Measurements from ENCODE around the gene CYP4F2. TPM values are rescaled to one million over a fixed set of nuclear protein-coding genes. Genes with fewer than 3 reads are reported as not detected.

Gene CYP4F2
- polyA plus RNA-seq, 1 of the 3 experiments (the other 2 are of a cell fraction) = not detected

- Histone ChIP-seq H3K79me2 (ENCODE audit: insufficient read depth) (no peaks in the 10 kb centered on the region), H3K9ac (no peak overlapping the region), H3K4me3 (ENCODE audit: low read depth in 2 of 2, low read length in 1 of 2) (no peak overlapping the region), H3K4me2 (no peak overlapping the region), H3K9me3 (no peaks in the 10 kb centered on the region), H3K4me1 (ENCODE audit: control insufficient read depth in 1 of 2, insufficient read depth in 2 of 2, low read depth in 1 of 2, low read length in 1 of 2) (no peaks in the 10 kb centered on the region), H3K36me3 (replicated peaks in 1 of 2; ENCODE audit: control insufficient read depth in 1 of 2, insufficient read depth in 2 of 2, low read length in 1 of 2) (no peaks in the 10 kb centered on the region), H4K20me1 (ENCODE audit: insufficient read depth) (no peaks in the 10 kb centered on the region), H3K9me2 (no peaks in the 10 kb centered on the region), H3K27me3 (ENCODE audit: insufficient read depth) (peaks cover 16% of the 10 kb centered on the region; the same call in 1 of the 2 replicates), H2AFZ (ENCODE audit: low read depth) (no peak overlapping the region), H3F3A (replicated peaks; ENCODE audit: insufficient read depth) (no peaks in the 10 kb centered on the region), H3K27ac (ENCODE audit: low read depth in 2 of 2, low read length in 1 of 2) (no peak overlapping the region)
- ChIA-PET CTCF (no interaction called here), POLR2A (no interaction called here)
- TF ChIP-seq POLR2AphosphoS5 (IDR thresholded peaks at IDR 0.05; ENCODE audit: low read depth, low read length) (no peak), TAF1 (IDR thresholded peaks at IDR 0.05; ENCODE audit: borderline replicate concordance, low read depth, low read length) (no peak), PBX3 (IDR thresholded peaks at IDR 0.05) (no peak)
- WGBS (ENCODE audit: low lambda C conversion rate) = 24% methylated on average over 16 of the region's 16 CpGs
- no peak for DNase-seq
These were observed 692 bp downstream of the CYP4F2 start for GRCh38 chr19:15897026-15897737.

GRCh38 chr19:15895876-15896430 lies 1.9 kb downstream of the CYP4F2 start:
- Histone ChIP-seq H3K27ac (ENCODE audit: low read depth in 2 of 2, low read length in 1 of 2) (no peak overlapping the region), H3K4me2 (no peak overlapping the region), H3F3A (replicated peaks; ENCODE audit: insufficient read depth) (no peaks in the 10 kb centered on the region), H3K27me3 (ENCODE audit: insufficient read depth) (peaks cover 9% of the 10 kb centered on the region; the same call in 1 of the 2 replicates), H3K36me3 (replicated peaks in 1 of 2; ENCODE audit: control insufficient read depth in 1 of 2, insufficient read depth in 2 of 2, low read length in 1 of 2) (no peaks in the 10 kb centered on the region), H4K20me1 (ENCODE audit: insufficient read depth) (no peaks in the 10 kb centered on the region), H3K9me2 (no peaks in the 10 kb centered on the region), H3K9ac (no peak overlapping the region), H2AFZ (ENCODE audit: low read depth) (no peak overlapping the region), H3K79me2 (ENCODE audit: insufficient read depth) (no peaks in the 10 kb centered on the region), H3K4me1 (ENCODE audit: control insufficient read depth in 1 of 2, insufficient read depth in 2 of 2, low read depth in 1 of 2, low read length in 1 of 2) (no peaks in the 10 kb centered on the region), H3K9me3 (no peaks in the 10 kb centered on the region), H3K4me3 (ENCODE audit: low read depth in 2 of 2, low read length in 1 of 2) (no peak overlapping the region)
- TF ChIP-seq JUND (IDR thresholded peaks at IDR 0.05) (no peak), TAF1 (IDR thresholded peaks at IDR 0.05; ENCODE audit: borderline replicate concordance, low read depth, low read length) (no peak), IRF3 (IDR thresholded peaks at IDR 0.05; ENCODE audit: low read depth, low read length) (no peak), NFIC (IDR thresholded peaks at IDR 0.05; ENCODE audit: borderline replicate concordance) (no peak), GABPA (IDR thresholded peaks at IDR 0.05; ENCODE audit: low read depth) (no peak), RCOR1 (IDR thresholded peaks at IDR 0.05; ENCODE audit: low read length) (no peak), PBX3 (IDR thresholded peaks at IDR 0.05) (no peak)
- DNase-seq = no peak
- ChIA-PET CTCF (no interaction called here), POLR2A (no interaction called here)
- 4% methylated on average over 4 of the region's 4 CpGs for WGBS (ENCODE audit: low lambda C conversion rate)

Measured in SK-N-SH (cell line).